A549 (cell line): ENCODE results near the gene GFER. TPM values are rescaled to one million over a fixed set of nuclear protein-coding genes. Genes with fewer than 3 reads are reported as not detected.

Source experiments
- BCL3 ChIP-seq: fragments of >200 bp; sonication (Bioruptor Twin); formaldehyde crosslinking; IDR thresholded peaks from 3 replicates; pipeline ENCODE4 v1.6.1; 2016
- BHLHE40 ChIP-seq: IDR thresholded peaks from 2 replicates; pipeline ENCODE4 v1.6.1; 2012; ENCODE audit warnings: low read depth, low read length, inconsistent platforms
- CBX8 ChIP-seq: fragments of 200-600 bp; sonication (generic); IDR thresholded peaks from 2 replicates; pipeline ENCODE4 v1.6.1; 2016
- CHD4 ChIP-seq: fragments of 200-600 bp; sonication (generic); IDR thresholded peaks from 2 replicates; pipeline ENCODE4 v1.6.1; 2016; ENCODE audit warnings: antibody characterized with exemption, mild to moderate bottlenecking, borderline replicate concordance
- EHF ChIP-seq: fragments of 250-450 bp; sonication (Bioruptor Pico); IDR thresholded peaks from 2 replicates; pipeline ENCODE4 v1.5.0; 2020; ENCODE audit warnings: mild to moderate bottlenecking
- EHMT2 ChIP-seq: fragments of 200-600 bp; sonication (generic); IDR thresholded peaks from 2 replicates; pipeline ENCODE4 v1.6.1; 2016; ENCODE audit warnings: antibody characterized with exemption, low read depth, mild to moderate bottlenecking, moderate library complexity
- EP300 ChIP-seq, 2 experiments: fragments of >200 bp; sonication (Bioruptor Twin); formaldehyde crosslinking; IDR thresholded peaks; 2 replicates in 1 of 2; 3 replicates in 1 of 2; pipeline ENCODE4 v1.6.1; 2016 to 2017
- FOSL2 ChIP-seq, 2 experiments: fragments of 450-650 bp in 1 of 2; fragments of >200 bp in 1 of 2; sonication (Bioruptor Twin) in 1 of 2; formaldehyde crosslinking; IDR thresholded peaks; 2 replicates each; pipeline versions ENCODE4 v1.5.0 to v1.6.1; 2016 to 2020; ENCODE audit warnings: mild to moderate bottlenecking in 1 of 2, moderate library complexity in 1 of 2
- GATA3 ChIP-seq: IDR thresholded peaks from 2 replicates; pipeline ENCODE4 v1.6.1; 2012; ENCODE audit warnings: borderline replicate concordance
- HDAC2 ChIP-seq: fragments of 200-600 bp; sonication (generic); IDR thresholded peaks from 2 replicates; pipeline ENCODE4 v1.6.1; 2016
- HMGXB4 ChIP-seq: fragments of 250-450 bp; sonication (Bioruptor Pico); IDR thresholded peaks from 2 replicates; pipeline ENCODE4 v1.5.0; 2021; ENCODE audit warnings: mild to moderate bottlenecking, moderate library complexity, borderline replicate concordance
- HOXB13 ChIP-seq: fragments of 250-450 bp; sonication (Bioruptor Pico); IDR thresholded peaks from 2 replicates; pipeline ENCODE4 v1.5.0; 2020; ENCODE audit warnings: low read depth, mild to moderate bottlenecking, moderate library complexity
- JUNB ChIP-seq: fragments of >200 bp; sonication (Bioruptor Twin); formaldehyde crosslinking; IDR thresholded peaks from 2 replicates; pipeline ENCODE4 v1.6.1; 2016
- KDM5A ChIP-seq: fragments of 200-600 bp; sonication (generic); IDR thresholded peaks from 2 replicates; pipeline ENCODE4 v1.6.1; 2016; ENCODE audit warnings: antibody characterized with exemption, mild to moderate bottlenecking
- MAX ChIP-seq: IDR thresholded peaks from 2 replicates; pipeline ENCODE4 v1.6.1; 2012
- NR3C1 ChIP-seq: fragments of >200 bp; sonication (Bioruptor Twin); formaldehyde crosslinking; IDR thresholded peaks from 3 replicates; pipeline ENCODE4 v1.6.1; 2017
- POLR2A ChIP-seq: IDR thresholded peaks from 2 replicates; pipeline ENCODE4 v1.6.1; 2012; ENCODE audit warnings: mild to moderate bottlenecking, low read length
- POLR2AphosphoS2 ChIP-seq: conservative IDR thresholded peaks from 2 replicates; pipeline ENCODE4 v1.6.1; 2012; ENCODE audit warnings: low read length, improper control_type of control experiment, inconsistent platforms
- REST ChIP-seq: fragments of 200-600 bp; sonication (generic); IDR thresholded peaks from 2 replicates; pipeline ENCODE4 v1.6.1; 2016; ENCODE audit warnings: antibody characterized with exemption, mild to moderate bottlenecking, moderate library complexity
- RFX5 ChIP-seq: fragments of 450-650 bp; IDR thresholded peaks from 2 replicates; pipeline ENCODE4 v1.7.1; 2014; ENCODE audit warnings: antibody characterized with exemption, mild to moderate bottlenecking, moderate library complexity
- RNF2 ChIP-seq: fragments of 200-600 bp; sonication (generic); IDR thresholded peaks from 2 replicates; pipeline ENCODE4 v1.6.1; 2016; ENCODE audit warnings: low read depth, mild to moderate bottlenecking, antibody characterized with exemption, moderate library complexity, borderline replicate concordance
- TP53 ChIP-seq: fragments of 250-450 bp; sonication (Bioruptor Pico); IDR thresholded peaks from 2 replicates; pipeline ENCODE4 v1.5.0; 2021; ENCODE audit warnings: mild to moderate bottlenecking, moderate library complexity
- USF2 ChIP-seq: fragments of 450-650 bp; IDR thresholded peaks from 2 replicates; pipeline ENCODE4 v1.6.1; 2014; ENCODE audit warnings: antibody characterized with exemption
- ZC3H11A ChIP-seq: fragments of 450-650 bp; IDR thresholded peaks from 2 replicates; pipeline ENCODE4 v1.6.1; 2014; ENCODE audit warnings: antibody characterized with exemption, mild to moderate bottlenecking
- ZSCAN20 ChIP-seq: fragments of 250-450 bp; sonication (Bioruptor Pico); IDR thresholded peaks from 2 replicates; pipeline ENCODE4 v1.8.0; 2022; ENCODE audit warnings: mild to moderate bottlenecking, moderate library complexity
- polyA plus RNA-seq, 4 experiments: library from polyadenylated mRNA; depleted of rRNA in 3 of 4; stranded (reverse); fragments of >200 nt; fragmentation: RNase III in 1 of 4; extraction: RNeasy Plus Mini Kit Qiagen cat#74134 plus additional on column Dnase treatment in 1 of 4; gene quantifications; 2 replicates in 3 of 4; 3 replicates in 1 of 4; pipeline ENCODE4 v1.2.3, GENCODE V29; 2011 to 2017

GFER gene
- polyA plus RNA-seq, 2 of the 4 experiments (the other 2 are of a cell fraction): 12.9 to 33.9 TPM

- TF ChIP-seq REST (peak; percentile 59; the same call in 1 of the 2 replicates), FOSL2 (IDR thresholded peaks at IDR 0.05) (no peak), FOSL2 (CRISPR knock-in tag; IDR thresholded peaks at IDR 0.05) (no peak), EHMT2 (no peak), GATA3 (no peak; the same call in 1 of the 2 replicates), RNF2 (no peak), HMGXB4 (CRISPR knock-in tag) (no peak), BCL3 (peak; percentile 82; the same call in 1 of the 3 replicates), EP300 (IDR thresholded peaks at IDR 0.05) (no peak), BHLHE40 (no peak), CBX8 (no peak), CHD4 (no peak), POLR2A (peak; percentile 88), ZC3H11A (no peak), POLR2AphosphoS2 (no peak), NR3C1 (no peak), KDM5A (peak; percentile 89), EHF (no peak), HOXB13 (CRISPR knock-in tag) (no peak), USF2 (no peak), HDAC2 (no peak), JUNB (no peak), RFX5 (no peak), ZSCAN20 (no peak), MAX (peak; percentile 95), TP53 (CRISPR knock-in tag) (no peak)
- TF ChIP-seq, all 56 proteins: peak for 8
Measured at GRCh38 chr16:1971796-1972489, 12.1 kb upstream of the GFER start, which contains the start of gene TBL3 (continued).
